Astrocyte (in vitro differentiated cells and primary cell): Measurements from ENCODE around the gene FHIP1B. TPM values are rescaled to one million over a fixed set of nuclear protein-coding genes. Genes with fewer than 3 reads are reported as not detected.
"Not testable (repeated sequence)": the region's sequence is repeated elsewhere in the genome, so short reads cannot be mapped to it uniquely, and the experiment has no call there.

Experiments
- DNase-seq: peaks from one replicate; pipeline ENCODE4 v3.0.0-alpha.2; 2010; ENCODE audit warnings: low read depth
- FAIRE-seq: peaks from 2 replicates; lab custom pipeline; 2011; peaks lifted over from hg19 to GRCh38; lab: Jason Lieb, UNC
- H2AFZ ChIP-seq: 2 replicates; pipeline ENCODE4 v1.6.0; 2012; ENCODE audit warnings: low read depth, low read length, inconsistent platforms
- H3K27ac ChIP-seq: 2 replicates; pipeline ENCODE4 v1.5.1; 2011; ENCODE audit warnings: low read depth, low read length, inconsistent platforms
- H3K27me3 ChIP-seq: 2 replicates; pipeline ENCODE4 v1.6.0; 2011; ENCODE audit warnings: low read length, inconsistent platforms; ENCODE audit not compliant: insufficient read depth
- H3K36me3 ChIP-seq: 2 replicates; pipeline ENCODE4 v1.5.1; 2011; ENCODE audit warnings: low read length, inconsistent platforms; ENCODE audit not compliant: insufficient read depth
- H3K4me1 ChIP-seq: 2 replicates; pipeline ENCODE4 v1.5.1; 2011; ENCODE audit warnings: low read length, inconsistent platforms; ENCODE audit not compliant: insufficient read depth
- H3K4me2 ChIP-seq: 2 replicates; pipeline ENCODE4 v1.6.0; 2012; ENCODE audit warnings: low read length, inconsistent platforms
- H3K4me3 ChIP-seq: 2 replicates; pipeline ENCODE4 v1.5.1; 2011; ENCODE audit warnings: low read depth, mild to moderate bottlenecking, low read length, inconsistent platforms; ENCODE audit not compliant: insufficient read depth
- H3K79me2 ChIP-seq: 2 replicates; pipeline ENCODE4 v1.6.0; 2012; ENCODE audit warnings: mild to moderate bottlenecking, low read length, inconsistent platforms; ENCODE audit not compliant: insufficient read depth
- H3K9ac ChIP-seq: 2 replicates; pipeline ENCODE4 v1.6.0; 2012; ENCODE audit warnings: mild to moderate bottlenecking, low read length, inconsistent platforms
- H3K9me3 ChIP-seq: 2 replicates; pipeline ENCODE4 v1.5.1; 2012; ENCODE audit warnings: low read depth, mild to moderate bottlenecking, low read length, inconsistent platforms; ENCODE audit not compliant: insufficient read depth
- H4K20me1 ChIP-seq: 2 replicates; pipeline ENCODE4 v1.6.0; 2012; ENCODE audit warnings: low read length, inconsistent platforms; ENCODE audit not compliant: insufficient read depth
- H3K27ac Mint-ChIP-seq: one replicate; pipeline ENCODE4 v1.8.0; 2021; ENCODE audit warnings: mild to moderate bottlenecking, mixed read lengths; ENCODE audit not compliant: unreplicated experiment
- H3K27me3 Mint-ChIP-seq: one replicate; pipeline ENCODE4 v1.8.0; 2021; ENCODE audit warnings: low read depth, mixed read lengths; ENCODE audit not compliant: unreplicated experiment
- H3K36me3 Mint-ChIP-seq: one replicate; pipeline ENCODE4 v1.8.0; 2021; ENCODE audit warnings: low read depth, mixed read lengths; ENCODE audit not compliant: unreplicated experiment
- H3K4me1 Mint-ChIP-seq: one replicate; pipeline ENCODE4 v1.8.0; 2021; ENCODE audit warnings: low read depth, mixed read lengths; ENCODE audit not compliant: unreplicated experiment
- H3K4me3 Mint-ChIP-seq: one replicate; pipeline ENCODE4 v1.8.0; 2021; ENCODE audit warnings: mild to moderate bottlenecking, moderate library complexity, mixed read lengths; ENCODE audit not compliant: unreplicated experiment
- H3K9me3 Mint-ChIP-seq: one replicate; pipeline ENCODE4 v1.8.0; 2021; ENCODE audit warnings: mild to moderate bottlenecking, mixed read lengths; ENCODE audit not compliant: unreplicated experiment
- EZH2 ChIP-seq: IDR thresholded peaks from 2 replicates; pipeline ENCODE4 v1.6.1; 2012; ENCODE audit warnings: mild to moderate bottlenecking, low read length, inconsistent platforms; ENCODE audit not compliant: insufficient read depth
- total RNA-seq: library from RNA; stranded (reverse); gene quantifications from 2 replicates; pipeline ENCODE4 v1.2.1, GENCODE V29; 2021
- TF ChIP-seq, protein P1 (sequence below): IDR thresholded peaks from 2 replicates; pipeline ENCODE4 v1.5.1; 2011; ENCODE audit warnings: low read depth, mild to moderate bottlenecking, inconsistent platforms, low read length, moderate library complexity; ENCODE audit not compliant: insufficient read depth

FHIP1B gene
- total RNA-seq, 1 donor from 2014 or later = 19.6 TPM

DNA sequence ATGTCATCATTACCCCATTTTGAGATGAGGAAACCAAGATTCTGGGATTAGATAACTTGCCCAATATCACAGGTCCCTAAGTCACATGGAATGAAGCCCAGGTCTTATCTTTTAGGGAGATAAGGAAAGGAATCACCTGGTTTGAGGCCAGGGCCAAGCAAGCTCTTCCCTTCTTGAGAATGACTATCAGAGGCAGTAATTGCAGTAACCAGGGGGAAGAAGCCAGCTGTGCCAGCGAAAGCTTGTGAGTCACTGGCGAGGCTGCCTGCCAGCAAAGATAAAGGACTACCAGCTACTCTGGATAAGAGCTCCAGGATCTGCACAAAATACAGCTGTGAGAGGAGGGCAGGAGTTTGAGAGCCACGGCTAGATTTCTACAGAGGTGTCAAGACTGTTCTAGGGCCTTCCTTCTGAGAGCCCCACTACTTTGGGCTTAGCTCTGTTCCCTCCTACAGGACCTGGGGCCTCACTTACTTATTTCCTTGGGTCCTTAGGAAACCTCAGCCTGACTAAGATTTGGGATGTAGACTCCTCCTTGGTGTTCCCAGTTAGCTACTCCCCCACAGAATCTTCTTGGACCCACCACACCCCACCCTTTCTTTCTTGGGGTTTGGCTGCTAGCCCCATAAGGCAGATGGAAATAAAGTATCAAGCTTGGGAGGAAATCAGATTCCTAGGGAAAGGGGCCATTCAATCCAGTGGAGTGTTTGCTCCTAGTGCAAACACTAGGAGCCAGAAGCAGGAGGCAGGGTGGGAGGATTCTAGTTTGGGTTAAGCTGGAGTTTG lies 15.5 kb upstream of the FHIP1B start:
- Histone ChIP-seq H2AFZ (no peak overlapping the region), H3K9me3 (no peaks in the 10 kb centered on the region), H4K20me1 (no peaks in the 10 kb centered on the region), H3K4me3 (no peak overlapping the region), H3K79me2 (no peaks in the 10 kb centered on the region), H3K27me3 (peaks cover 2% of the 10 kb centered on the region), H3K27ac (no peak overlapping the region), H3K4me2 (no peak overlapping the region), H3K4me1 (no peaks in the 10 kb centered on the region), H3K36me3 (no peaks in the 10 kb centered on the region), H3K9ac (no peak overlapping the region)
- H3K27me3 Mint-ChIP-seq = peaks cover 2% of the 10 kb centered on the region
- DNase-seq (peak; percentile 81), FAIRE-seq (no peak)
- H3K27ac Mint-ChIP-seq = no peak overlapping the region
- no peaks in the 10 kb centered on the region for H3K36me3 Mint-ChIP-seq
- no peaks in the 10 kb centered on the region for H3K9me3 Mint-ChIP-seq
- TF ChIP-seq, protein P1, sequence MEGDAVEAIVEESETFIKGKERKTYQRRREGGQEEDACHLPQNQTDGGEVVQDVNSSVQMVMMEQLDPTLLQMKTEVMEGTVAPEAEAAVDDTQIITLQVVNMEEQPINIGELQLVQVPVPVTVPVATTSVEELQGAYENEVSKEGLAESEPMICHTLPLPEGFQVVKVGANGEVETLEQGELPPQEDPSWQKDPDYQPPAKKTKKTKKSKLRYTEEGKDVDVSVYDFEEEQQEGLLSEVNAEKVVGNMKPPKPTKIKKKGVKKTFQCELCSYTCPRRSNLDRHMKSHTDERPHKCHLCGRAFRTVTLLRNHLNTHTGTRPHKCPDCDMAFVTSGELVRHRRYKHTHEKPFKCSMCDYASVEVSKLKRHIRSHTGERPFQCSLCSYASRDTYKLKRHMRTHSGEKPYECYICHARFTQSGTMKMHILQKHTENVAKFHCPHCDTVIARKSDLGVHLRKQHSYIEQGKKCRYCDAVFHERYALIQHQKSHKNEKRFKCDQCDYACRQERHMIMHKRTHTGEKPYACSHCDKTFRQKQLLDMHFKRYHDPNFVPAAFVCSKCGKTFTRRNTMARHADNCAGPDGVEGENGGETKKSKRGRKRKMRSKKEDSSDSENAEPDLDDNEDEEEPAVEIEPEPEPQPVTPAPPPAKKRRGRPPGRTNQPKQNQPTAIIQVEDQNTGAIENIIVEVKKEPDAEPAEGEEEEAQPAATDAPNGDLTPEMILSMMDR = no peak
- no peak for TF ChIP-seq EZH2
- peaks cover 9% of the 10 kb centered on the region for H3K4me1 Mint-ChIP-seq
- H3K4me3 Mint-ChIP-seq = no peak overlapping the region

DNA sequence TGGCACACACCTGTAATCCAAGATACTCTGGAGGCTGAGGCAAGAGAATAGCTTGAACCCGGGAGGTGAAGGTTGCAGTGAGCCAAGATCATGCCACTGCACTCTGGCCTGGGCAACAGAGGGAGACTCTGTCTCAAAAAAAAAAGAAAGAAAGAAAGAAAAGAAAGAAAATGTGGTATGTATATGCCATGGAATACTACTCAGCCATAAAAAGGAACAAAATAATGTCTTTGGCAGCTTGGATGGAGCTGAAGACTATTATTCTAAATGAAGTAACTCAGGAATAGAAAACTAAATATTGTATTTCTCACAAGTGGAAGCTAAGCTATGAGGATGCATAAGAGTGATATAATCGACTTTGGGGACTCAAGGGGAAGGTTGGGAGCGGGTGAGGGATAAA lies 14.5 kb upstream of the FHIP1B start:
- not testable (repeated sequence) for FAIRE-seq, H3K9me3 ChIP-seq, H3K27ac ChIP-seq, H3K9me3 Mint-ChIP-seq, H3K36me3 Mint-ChIP-seq, H3K4me3 Mint-ChIP-seq, H3K9ac ChIP-seq, H3K79me2 ChIP-seq, H3K27me3 Mint-ChIP-seq, H3K27ac Mint-ChIP-seq, H2AFZ ChIP-seq, H4K20me1 ChIP-seq, H3K4me3 ChIP-seq, H3K4me2 ChIP-seq, H3K4me1 ChIP-seq, DNase-seq, H3K4me1 Mint-ChIP-seq, H3K36me3 ChIP-seq, H3K27me3 ChIP-seq

DNA sequence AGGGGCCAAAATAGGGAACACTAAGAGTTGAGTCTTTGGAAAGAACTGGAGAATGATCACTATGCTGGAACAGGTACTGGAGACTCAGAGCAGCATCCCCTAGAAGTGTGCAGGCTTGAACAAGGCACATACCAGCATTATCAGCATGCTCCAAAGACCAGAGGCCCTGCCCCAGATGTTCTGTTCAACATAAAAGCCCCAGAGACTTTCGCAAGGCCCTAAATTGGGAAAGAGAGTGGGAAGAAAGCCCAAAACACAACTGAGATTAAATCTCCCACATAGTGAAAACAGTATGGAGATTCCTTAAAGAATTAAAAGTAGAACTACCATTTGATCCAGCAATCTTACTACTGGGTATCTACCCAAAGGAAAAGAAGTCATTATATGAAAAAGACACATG lies 13.8 kb upstream of the FHIP1B start:
- H3K4me3 ChIP-seq = no peak overlapping the region
- no peak overlapping the region for H3K27ac ChIP-seq
- H3K9ac ChIP-seq = no peak overlapping the region
- H2AFZ ChIP-seq = no peak overlapping the region
- no peaks in the 10 kb centered on the region for H3K4me1 ChIP-seq
- H3K4me2 ChIP-seq = no peak overlapping the region
- no peaks in the 10 kb centered on the region for H3K36me3 Mint-ChIP-seq
- no peak overlapping the region for H3K27ac Mint-ChIP-seq
- FAIRE-seq (no peak), DNase-seq (no peak)
- H3K36me3 ChIP-seq = no peaks in the 10 kb centered on the region
- no peaks in the 10 kb centered on the region for H3K9me3 Mint-ChIP-seq
- peaks cover 9% of the 10 kb centered on the region for H3K4me1 Mint-ChIP-seq
- no peaks in the 10 kb centered on the region for H3K9me3 ChIP-seq
- TF ChIP-seq EZH2 = no peak
- TF ChIP-seq, protein P1 = no peak
- H3K4me3 Mint-ChIP-seq = no peak overlapping the region
- peaks cover 13% of the 10 kb centered on the region for H3K27me3 Mint-ChIP-seq
- H3K79me2 ChIP-seq = no peaks in the 10 kb centered on the region
- H3K27me3 ChIP-seq = peaks cover 2% of the 10 kb centered on the region
- no peaks in the 10 kb centered on the region for H4K20me1 ChIP-seq
